CD4-positive, CD25-positive, alpha-beta regulatory T cell (primary cell): ENCODE data around the gene EGFL7. TPM values are rescaled to one million over a fixed set of nuclear protein-coding genes. Genes with fewer than 3 reads are reported as not detected.

Experiments
- ATAC-seq, 2 donors: fragments of 150-1000 bp; cut with Tn5 transposase; one replicate each; pipeline ENCODE4 v1.10.0; 2021; ENCODE audit warnings: low read depth in 2 of 2, moderate number of reproducible peaks in 2 of 2, moderate library complexity in 1 of 2
- DNase-seq, 3 donors: peaks; one replicate each; pipeline versions ENCODE4 v3.0.0 to v3.0.0-alpha.2; 2012 to 2022; ENCODE audit warnings: mixed read lengths in 1 of 3
- H3K27ac ChIP-seq: one replicate; pipeline ENCODE4 v1.7.0; 2013; ENCODE audit warnings: mild to moderate bottlenecking, low read length; ENCODE audit not compliant: insufficient read depth, poor library complexity, severe bottlenecking
- H3K27me3 ChIP-seq: one replicate; pipeline ENCODE4 v1.7.0; 2013; ENCODE audit warnings: low read length; ENCODE audit not compliant: control insufficient read depth, insufficient read depth
- H3K36me3 ChIP-seq: one replicate; pipeline ENCODE4 v1.7.0; 2013; ENCODE audit warnings: mild to moderate bottlenecking, low read length, moderate library complexity; ENCODE audit not compliant: control insufficient read depth, insufficient read depth
- H3K4me1 ChIP-seq: 2 replicates; pipeline ENCODE4 v1.7.0; 2013; ENCODE audit warnings: mild to moderate bottlenecking, low read length; ENCODE audit not compliant: insufficient read depth, control insufficient read depth, poor library complexity, severe bottlenecking
- H3K4me3 ChIP-seq: one replicate; pipeline ENCODE4 v1.7.0; 2013; ENCODE audit warnings: low read depth, mild to moderate bottlenecking, low read length, moderate library complexity
- H3K9me3 ChIP-seq, 2 experiments: 1 replicate in 1 of 2; 2 replicates in 1 of 2; pipeline ENCODE4 v1.7.0; 2013; ENCODE audit warnings: low read length in 2 of 2, mild to moderate bottlenecking in 1 of 2, moderate library complexity in 1 of 2; ENCODE audit not compliant: control insufficient read depth in 2 of 2
- H3K27ac Mint-ChIP-seq, 3 donors: one replicate each; pipeline ENCODE4 v1.8.0; 2020 to 2022; ENCODE audit warnings: mild to moderate bottlenecking in 3 of 3, mixed read lengths in 3 of 3, moderate library complexity in 2 of 3
- H3K27me3 Mint-ChIP-seq: one replicate; pipeline ENCODE4 v1.8.0; 2022; ENCODE audit warnings: mild to moderate bottlenecking, mixed read lengths
- H3K36me3 Mint-ChIP-seq: one replicate; pipeline ENCODE4 v1.8.0; 2020; ENCODE audit warnings: mixed read lengths
- H3K4me1 Mint-ChIP-seq, 4 donors: one replicate each; pipeline ENCODE4 v1.8.0; 2020 to 2022; ENCODE audit warnings: mixed read lengths in 4 of 4, mild to moderate bottlenecking in 1 of 4
- H3K4me3 Mint-ChIP-seq, 4 donors: one replicate each; pipeline ENCODE4 v1.8.0; 2020 to 2022; ENCODE audit warnings: mild to moderate bottlenecking in 4 of 4, mixed read lengths in 4 of 4, moderate library complexity in 3 of 4
- H3K9me3 Mint-ChIP-seq, 7 donors: one replicate each; pipeline ENCODE4 v1.8.0; 2020 to 2022; ENCODE audit warnings: mixed read lengths in 7 of 7, mild to moderate bottlenecking in 3 of 7, moderate library complexity in 2 of 7
- polyA plus RNA-seq, 4 donors: library from polyadenylated mRNA; unstranded; fragments of 300-500 nt; fragmentation: Illumina TruSeq; gene quantifications; one replicate each; pipeline ENCODE4 v1.2.3, GENCODE V29; 2021
- total RNA-seq: library from RNA; stranded (reverse); gene quantifications from one replicate; pipeline ENCODE4 v1.2.3, GENCODE V29; 2022

The EGFL7 gene
- total and polyA plus RNA-seq, 5 donors from 2014 or later: 1.7 TPM; not detected in 4

GRCh38 chr9:136713550-136713949 lies 50.8 kb downstream of the EGFL7 start:
- no peaks in the 10 kb centered on the region for H3K36me3 Mint-ChIP-seq
- DNase-seq (no peak), ATAC-seq (no peak)
- Histone ChIP-seq H3K9me3 (no peaks in the 10 kb centered on the region), H3K27me3 (no peaks in the 10 kb centered on the region), H3K27ac (no peak overlapping the region), H3K4me3 (no peak overlapping the region), H3K4me1 (peaks cover 9% of the 10 kb centered on the region), H3K36me3 (no peaks in the 10 kb centered on the region)
- H3K4me3 Mint-ChIP-seq: no peak overlapping the region
- H3K27me3 Mint-ChIP-seq: peaks cover 30% of the 10 kb centered on the region
- peaks cover 0 to 9% (median 0%) of the 10 kb centered on the region in 4 donors for H3K4me1 Mint-ChIP-seq
- H3K27ac Mint-ChIP-seq: no peak overlapping the region
- no peaks in the 10 kb centered on the region for H3K9me3 Mint-ChIP-seq

GRCh38 chr9:136714096-136714892 lies 51.6 kb downstream of the EGFL7 start:
- H3K36me3 ChIP-seq: no peaks in the 10 kb centered on the region
- H3K27me3 Mint-ChIP-seq: peaks cover 26% of the 10 kb centered on the region
- peaks cover 9% of the 10 kb centered on the region for H3K4me1 ChIP-seq
- DNase-seq (no peak), ATAC-seq (no peak)
- no peaks in the 10 kb centered on the region for H3K27me3 ChIP-seq
- no peak overlapping the region for H3K4me3 Mint-ChIP-seq
- H3K4me1 Mint-ChIP-seq: peaks cover 0 to 10% (median 0%) of the 10 kb centered on the region in 4 donors
- no peaks in the 10 kb centered on the region for H3K9me3 ChIP-seq
- H3K36me3 Mint-ChIP-seq: no peaks in the 10 kb centered on the region
- H3K4me3 ChIP-seq: no peak overlapping the region
- no peaks in the 10 kb centered on the region for H3K9me3 Mint-ChIP-seq
- no peak overlapping the region for H3K27ac Mint-ChIP-seq
- no peak overlapping the region for H3K27ac ChIP-seq

GRCh38 chr9:136714893-136715274 lies 52.2 kb downstream of the EGFL7 start:
- Mint-ChIP-seq H3K9me3 (no peaks in the 10 kb centered on the region), H3K4me3 (no peak overlapping the region), H3K4me1 (peaks cover 0 to 10% (median 0%) of the 10 kb centered on the region in 4 donors), H3K27me3 (peaks cover 24% of the 10 kb centered on the region), H3K27ac (no peak overlapping the region), H3K36me3 (no peaks in the 10 kb centered on the region)
- H3K4me3 ChIP-seq: no peak overlapping the region
- ATAC-seq (no peak), DNase-seq (no peak)
- H3K27me3 ChIP-seq: no peaks in the 10 kb centered on the region
- no peak overlapping the region for H3K27ac ChIP-seq
- H3K9me3 ChIP-seq: no peaks in the 10 kb centered on the region
- H3K4me1 ChIP-seq: peaks cover 9% of the 10 kb centered on the region
- H3K36me3 ChIP-seq: no peaks in the 10 kb centered on the region

- no peaks in the 10 kb centered on the region for H3K9me3 ChIP-seq
- H3K4me1 ChIP-seq: peaks cover 3% of the 10 kb centered on the region
- no peaks in the 10 kb centered on the region for H3K27me3 ChIP-seq
- H3K27me3 Mint-ChIP-seq: peaks cover 6% of the 10 kb centered on the region
- peaks cover 0 to 6% (median 1%) of the 10 kb centered on the region in 4 donors for H3K4me1 Mint-ChIP-seq
- H3K27ac Mint-ChIP-seq: no peak overlapping the region
- peaks cover 3% of the 10 kb centered on the region for H3K36me3 Mint-ChIP-seq
- H3K27ac ChIP-seq: no peak overlapping the region
- no peaks in the 10 kb centered on the region for H3K9me3 Mint-ChIP-seq
- ATAC-seq (no peak), DNase-seq (no peak)
- peaks cover 2% of the 10 kb centered on the region for H3K36me3 ChIP-seq
- H3K4me3 ChIP-seq: no peak overlapping the region
- no peak overlapping the region for H3K4me3 Mint-ChIP-seq
Observed at GRCh38 chr9:136717399-136717798, 54.7 kb downstream of the EGFL7 start.

GRCh38 chr9:136718345-136719194 lies 55.9 kb downstream of the EGFL7 start:
- no peak overlapping the region for H3K4me3 ChIP-seq
- no peak overlapping the region for H3K27ac ChIP-seq
- Mint-ChIP-seq H3K36me3 (peaks cover 3% of the 10 kb centered on the region), H3K27me3 (peaks cover 6% of the 10 kb centered on the region), H3K4me1 (peaks cover 0 to 7% (median 1%) of the 10 kb centered on the region in 4 donors), H3K27ac (no peak overlapping the region), H3K9me3 (no peaks in the 10 kb centered on the region), H3K4me3 (no peak overlapping the region)
- peaks cover 11% of the 10 kb centered on the region for H3K36me3 ChIP-seq
- no peaks in the 10 kb centered on the region for H3K9me3 ChIP-seq
- no peaks in the 10 kb centered on the region for H3K4me1 ChIP-seq
- DNase-seq (no peak), ATAC-seq (no peak)
- no peaks in the 10 kb centered on the region for H3K27me3 ChIP-seq

GRCh38 chr9:136719195-136719880 lies 56.6 kb downstream of the EGFL7 start:
- Mint-ChIP-seq H3K27ac (no peak overlapping the region), H3K9me3 (no peaks in the 10 kb centered on the region), H3K36me3 (peaks cover 11% of the 10 kb centered on the region), H3K4me3 (no peak overlapping the region), H3K4me1 (peaks cover 0 to 13% (median 2%) of the 10 kb centered on the region in 4 donors), H3K27me3 (peaks cover 6% of the 10 kb centered on the region)
- no peaks in the 10 kb centered on the region for H3K9me3 ChIP-seq
- H3K4me3 ChIP-seq: no peak overlapping the region
- DNase-seq: no peak
- peaks cover 18% of the 10 kb centered on the region for H3K36me3 ChIP-seq
- H3K27me3 ChIP-seq: no peaks in the 10 kb centered on the region
- H3K27ac ChIP-seq: no peak overlapping the region
- no peaks in the 10 kb centered on the region for H3K4me1 ChIP-seq
- peak in 1 of 2 donors; percentile 13 for ATAC-seq

- H3K4me3 Mint-ChIP-seq: no peak overlapping the region
- Histone ChIP-seq H3K27ac (no peak overlapping the region), H3K9me3 (no peaks in the 10 kb centered on the region), H3K4me3 (no peak overlapping the region), H3K36me3 (peaks cover 26% of the 10 kb centered on the region), H3K4me1 (peaks cover 2% of the 10 kb centered on the region), H3K27me3 (no peaks in the 10 kb centered on the region)
- ATAC-seq (no peak), DNase-seq (no peak)
- H3K4me1 Mint-ChIP-seq: peaks cover 0 to 19% (median 3%) of the 10 kb centered on the region in 4 donors
- no peak overlapping the region for H3K27ac Mint-ChIP-seq
- no peaks in the 10 kb centered on the region for H3K9me3 Mint-ChIP-seq
- H3K27me3 Mint-ChIP-seq: peaks cover 6% of the 10 kb centered on the region
- H3K36me3 Mint-ChIP-seq: peaks cover 15% of the 10 kb centered on the region
Observed at GRCh38 chr9:136720251-136720897, 57.7 kb downstream of the EGFL7 start.
